GM23338 (cell line): ENCODE results near the gene KLK11. TPM values are rescaled to one million over a fixed set of nuclear protein-coding genes. Genes with fewer than 3 reads are reported as not detected.

Experiments
- ATAC-seq: fragments of 200-7000 bp; cut with Tn5 transposase; 3 replicates; pipeline ENCODE4 v1.9.1; 2020
- DNase-seq: peaks from one replicate; pipeline ENCODE4 v3.0.0-alpha.2; 2015; ENCODE audit warnings: low spot score
- H2AFZ ChIP-seq: fragments of 200-600 bp; sonication (generic); 2 replicates; pipeline ENCODE4 v1.8.0; 2016; ENCODE audit warnings: antibody characterized with exemption, mild to moderate bottlenecking, moderate library complexity
- H3F3A ChIP-seq: fragments of 200-600 bp; sonication (generic); replicated peaks from 2 replicates; pipeline ENCODE4 v1.8.0; 2017; ENCODE audit warnings: antibody characterized with exemption, mixed run types, low read depth
- H3K27ac ChIP-seq: fragments of 200-600 bp; sonication (generic); 2 replicates; pipeline ENCODE4 v1.6.1; 2016; ENCODE audit warnings: low read depth
- H3K27me3 ChIP-seq: fragments of 200-600 bp; sonication (generic); 2 replicates; pipeline ENCODE4 v1.8.0; 2016; ENCODE audit warnings: mild to moderate bottlenecking, mixed run types, moderate library complexity; ENCODE audit not compliant: insufficient read depth
- H3K36me3 ChIP-seq: fragments of 200-600 bp; sonication (generic); 2 replicates; pipeline ENCODE4 v1.8.0; 2016; ENCODE audit warnings: mild to moderate bottlenecking; ENCODE audit not compliant: insufficient read depth
- H3K4me1 ChIP-seq: fragments of 200-600 bp; sonication (generic); 2 replicates; pipeline ENCODE4 v1.8.0; 2016; ENCODE audit warnings: mild to moderate bottlenecking, moderate library complexity; ENCODE audit not compliant: insufficient read depth
- H3K4me2 ChIP-seq: fragments of 200-600 bp; sonication (generic); 2 replicates; pipeline ENCODE4 v1.7.1; 2017; ENCODE audit warnings: mixed run types
- H3K4me3 ChIP-seq: fragments of 200-600 bp; sonication (generic); 2 replicates; pipeline ENCODE4 v1.6.1; 2016; ENCODE audit warnings: mixed run types
- H3K79me2 ChIP-seq: fragments of 200-600 bp; sonication (generic); replicated peaks from 2 replicates; pipeline ENCODE4 v1.8.0; 2017; ENCODE audit warnings: mild to moderate bottlenecking; ENCODE audit not compliant: insufficient read depth
- H3K9me2 ChIP-seq: fragments of 200-600 bp; sonication (generic); 2 replicates; pipeline ENCODE4 v1.8.0; 2017; ENCODE audit not compliant: insufficient read depth
- H4K20me1 ChIP-seq: fragments of 200-600 bp; sonication (generic); replicated peaks from 2 replicates; pipeline ENCODE4 v1.8.0; 2017; ENCODE audit warnings: mild to moderate bottlenecking; ENCODE audit not compliant: insufficient read depth
- H3K27ac Mint-ChIP-seq: 2 replicates; pipeline ENCODE4 v1.8.0; 2020; ENCODE audit warnings: inconsistent platforms, mild to moderate bottlenecking, moderate library complexity, mixed read lengths
- H3K27me3 Mint-ChIP-seq: 3 replicates; pipeline ENCODE4 v1.8.0; 2022; ENCODE audit warnings: low read depth, mild to moderate bottlenecking, moderate library complexity, mixed read lengths, inconsistent platforms; ENCODE audit not compliant: insufficient read depth, poor library complexity
- H3K36me3 Mint-ChIP-seq: 3 replicates; pipeline ENCODE4 v1.8.0; 2021; ENCODE audit warnings: low read depth, mild to moderate bottlenecking, inconsistent platforms, moderate library complexity, mixed read lengths
- H3K4me1 Mint-ChIP-seq: 3 replicates; pipeline ENCODE4 v1.8.0; 2020; ENCODE audit warnings: mild to moderate bottlenecking, inconsistent platforms, mixed read lengths
- H3K4me3 Mint-ChIP-seq: 3 replicates; pipeline ENCODE4 v1.8.0; 2021; ENCODE audit warnings: moderate library complexity, mild to moderate bottlenecking, inconsistent platforms, mixed read lengths
- H3K9me3 Mint-ChIP-seq: 3 replicates; pipeline ENCODE4 v1.8.0; 2020; ENCODE audit warnings: moderate library complexity, mild to moderate bottlenecking, inconsistent platforms, mixed read lengths
- CREB1 ChIP-seq: fragments of 250-450 bp; sonication (Bioruptor Pico); IDR thresholded peaks from 2 replicates; pipeline ENCODE4 v1.5.0; 2020; ENCODE audit warnings: low read depth, mild to moderate bottlenecking, moderate library complexity
- CTCF ChIP-seq, 2 experiments: fragments of 200-600 bp in 1 of 2; sonication (generic) in 1 of 2; conservative IDR thresholded peaks; 2 replicates each; pipeline versions ENCODE4 v1.5.1 to v1.6.1; 2016 to 2017; ENCODE audit warnings: antibody characterized with exemption in 2 of 2, low read depth in 2 of 2, mild to moderate bottlenecking in 2 of 2, moderate library complexity in 1 of 2
- ETS1 ChIP-seq: IDR thresholded peaks from 2 replicates; pipeline ENCODE4 v1.6.1; 2016; ENCODE audit warnings: antibody characterized with exemption
- EZH2 ChIP-seq: fragments of 200-600 bp; sonication (generic); IDR thresholded peaks from one replicate; pipeline ENCODE4 v1.8.0; 2017; ENCODE audit warnings: antibody characterized with exemption, mild to moderate bottlenecking, low read depth; ENCODE audit not compliant: unreplicated experiment
- EZH2phosphoT487 ChIP-seq: fragments of 200-600 bp; sonication (generic); IDR thresholded peaks from one replicate; pipeline ENCODE4 v1.8.1; 2018; ENCODE audit warnings: antibody characterized with exemption; ENCODE audit not compliant: unreplicated experiment
- JUNB ChIP-seq: IDR thresholded peaks from one replicate; pipeline ENCODE4 v1.6.1; 2016; ENCODE audit warnings: antibody characterized with exemption; ENCODE audit not compliant: unreplicated experiment
- NANOG ChIP-seq: IDR thresholded peaks from 2 replicates; pipeline ENCODE4 v1.6.1; 2016; ENCODE audit warnings: antibody characterized with exemption, borderline replicate concordance
- POLR2AphosphoS5 ChIP-seq: IDR thresholded peaks from 2 replicates; pipeline ENCODE4 v1.6.1; 2016; ENCODE audit warnings: antibody characterized with exemption, low read depth
- REST ChIP-seq: IDR thresholded peaks from one replicate; pipeline ENCODE4 v1.6.1; 2018; ENCODE audit warnings: antibody characterized with exemption; ENCODE audit not compliant: unreplicated experiment
- STAT1 ChIP-seq: IDR thresholded peaks from one replicate; pipeline ENCODE4 v1.6.1; 2016; ENCODE audit warnings: antibody characterized with exemption; ENCODE audit not compliant: unreplicated experiment
- ZNF114 ChIP-seq: fragments of 250-450 bp; sonication (Bioruptor Pico); IDR thresholded peaks from 2 replicates; pipeline ENCODE4 v1.5.0; 2020; ENCODE audit warnings: mild to moderate bottlenecking, moderate library complexity
- ZNF331 ChIP-seq: fragments of 250-450 bp; sonication (Bioruptor Pico); IDR thresholded peaks from 2 replicates; pipeline ENCODE4 v1.5.0; 2020; ENCODE audit warnings: low read depth, mild to moderate bottlenecking, moderate library complexity
- ZNF462 ChIP-seq: fragments of 250-450 bp; sonication (Bioruptor Pico); IDR thresholded peaks from 2 replicates; pipeline ENCODE4 v1.5.0; 2020; ENCODE audit warnings: mild to moderate bottlenecking, moderate library complexity
- polyA plus RNA-seq: library from polyadenylated mRNA; unstranded; fragments of >200 nt; fragmentation: Nextera tagmentation; extraction: Ambion mirVana; gene quantifications from 2 replicates; pipeline ENCODE4 v1.2.1, GENCODE V29; 2016
- total RNA-seq: library from RNA; depleted of rRNA; stranded (reverse); fragments of >200 nt; shearing (Covaris generic); gene quantifications from 2 replicates; pipeline ENCODE4 v1.2.3, GENCODE V29; 2014

KLK11 gene
- total and polyA plus RNA-seq, 2 experiments from 2014 or later, result not detected

- H3K9me2 ChIP-seq, result peaks cover 19% of the 10 kb centered on the region
- H3K36me3 Mint-ChIP-seq, result no peaks in the 10 kb centered on the region
- no peaks in the 10 kb centered on the region for H3K27me3 ChIP-seq
- no peak overlapping the region for H3K27ac Mint-ChIP-seq
- no peaks in the 10 kb centered on the region for H3F3A ChIP-seq
- no peaks in the 10 kb centered on the region for H3K27me3 Mint-ChIP-seq
- H3K4me3 Mint-ChIP-seq, result no peak overlapping the region
- no peak overlapping the region for H3K27ac ChIP-seq
- H3K4me1 ChIP-seq, result peaks cover 5% of the 10 kb centered on the region; the same call in 1 of the 2 replicates
- H3K4me1 Mint-ChIP-seq, result peaks cover under 1% of the 10 kb centered on the region; the same call in 2 of the 3 replicates
- no peaks in the 10 kb centered on the region; the same call in 1 of the 2 replicates for H3K36me3 ChIP-seq
- DNase-seq, result no peak
- H4K20me1 ChIP-seq, result no peaks in the 10 kb centered on the region
- H3K9me3 Mint-ChIP-seq, result peaks cover 13% of the 10 kb centered on the region; the same call in 2 of the 3 replicates
- no peaks in the 10 kb centered on the region for H3K79me2 ChIP-seq
- TF ChIP-seq ZNF331 (CRISPR knock-in tag) (no peak), EZH2 (no peak), CTCF (conservative IDR thresholded peaks at IDR 0.05; ENCODE audit: low read depth in 2 of 2) (no peak), CREB1 (no peak), EZH2phosphoT487 (no peak), NANOG (no peak), ZNF462 (CRISPR knock-in tag) (no peak), ZNF114 (CRISPR knock-in tag) (no peak), JUNB (no peak), STAT1 (no peak), ETS1 (no peak), REST (no peak), POLR2AphosphoS5 (no peak)
- H2AFZ ChIP-seq, result no peak overlapping the region
- H3K4me2 ChIP-seq, result no peak overlapping the region
- no peak overlapping the region for H3K4me3 ChIP-seq
- no peak for ATAC-seq
Measured at GRCh38 chr19:51071095-51071405, 44.6 kb upstream of the KLK11 start.
